Lower leg skin (tissue), 4 donors: ENCODE data around the gene CCDC149. TPM values are rescaled to one million over a fixed set of nuclear protein-coding genes. Genes with fewer than 3 reads are reported as not detected.

Experiments
- DNase-seq, 2 donors: peaks; one replicate each; pipeline ENCODE4 v3.0.0-alpha.2; 2019; ENCODE audit warnings: low spot score in 2 of 2
- H3K4me3 ChIP-seq: fragments of 200-600 bp; sonication (generic); 2 replicates; pipeline ENCODE4 v1.5.1; 2017; ENCODE audit warnings: mild to moderate bottlenecking, low read depth; ENCODE audit not compliant: poor library complexity, severe bottlenecking
- POLR2A ChIP-seq, 2 donors: fragments of 450-650 bp; IDR thresholded peaks; one replicate each; pipeline ENCODE4 v1.6.1; 2016 to 2017; ENCODE audit warnings: antibody characterized with exemption in 2 of 2, mild to moderate bottlenecking in 1 of 2, moderate library complexity in 1 of 2
- WGBS, 2 donors: methylation state at CpG; one replicate each; pipeline ENCODE4 v1.1.5; 2018; 5-methylcytosine and 5-hydroxymethylcytosine counted together
- intact Hi-C: fragments of 100-400 bp; cut with DNase I; formaldehyde crosslinking; loops from one replicate; pipeline ENCODE4 v1.15.0; 2023; ENCODE audit warnings: low total_unique reads
- total RNA-seq, 4 donors: library from RNA; depleted of rRNA; stranded (reverse); fragments of >200 nt; gene quantifications; one replicate each; pipeline ENCODE4 v1.1.0, GENCODE V29; 2016
- TF ChIP-seq, protein P1 (sequence below), 3 donors: fragments of 450-650 bp; IDR thresholded peaks; one replicate each; pipeline ENCODE4 v1.5.1; 2016; ENCODE audit warnings: antibody characterized with exemption in 3 of 3, mild to moderate bottlenecking in 3 of 3, moderate library complexity in 2 of 3

CCDC149 gene
- total RNA-seq, 4 donors from 2014 or later = 6.2 to 12.5 (median 11.2) TPM

DNA sequence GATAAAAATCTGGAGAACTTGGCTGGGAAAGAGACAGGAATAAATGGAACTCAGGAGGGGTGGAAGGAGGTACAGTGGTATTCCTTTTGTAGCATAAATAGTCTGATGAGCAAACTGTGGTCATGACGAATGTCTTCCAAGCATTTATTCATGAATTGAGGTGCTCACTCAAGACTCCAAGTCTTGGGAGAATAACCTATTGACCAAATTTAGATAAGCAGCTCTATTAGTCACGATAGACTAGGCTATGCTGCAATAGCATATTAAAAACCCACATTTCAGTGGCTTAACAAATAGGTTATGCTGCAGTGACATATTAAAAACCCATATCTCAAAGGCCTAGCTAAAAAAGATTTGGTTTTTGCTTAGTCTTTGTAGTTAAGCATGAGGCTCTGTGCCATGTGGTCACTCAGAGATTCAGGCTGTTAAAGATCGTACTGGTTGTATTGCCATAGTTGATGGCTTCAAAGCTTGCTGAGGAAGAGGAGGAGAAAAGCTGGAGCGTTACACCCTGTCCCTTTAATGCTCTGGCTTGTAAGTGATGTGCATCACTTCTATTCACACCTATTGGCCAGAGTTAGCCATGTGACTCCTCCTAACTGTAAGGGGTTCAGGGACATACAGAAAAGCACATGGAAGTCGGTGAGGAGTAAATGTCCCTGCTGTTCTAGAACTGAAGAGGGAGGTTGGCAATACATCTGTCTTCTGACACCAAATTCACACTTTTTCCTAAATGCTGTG lies 24.5 kb upstream of the CCDC149 start:
- intact Hi-C loops = no loop called here
- WGBS, 2 donors = 80 to 92% methylated on average over 5 of the region's 5 CpGs
- TF ChIP-seq, protein P1, sequence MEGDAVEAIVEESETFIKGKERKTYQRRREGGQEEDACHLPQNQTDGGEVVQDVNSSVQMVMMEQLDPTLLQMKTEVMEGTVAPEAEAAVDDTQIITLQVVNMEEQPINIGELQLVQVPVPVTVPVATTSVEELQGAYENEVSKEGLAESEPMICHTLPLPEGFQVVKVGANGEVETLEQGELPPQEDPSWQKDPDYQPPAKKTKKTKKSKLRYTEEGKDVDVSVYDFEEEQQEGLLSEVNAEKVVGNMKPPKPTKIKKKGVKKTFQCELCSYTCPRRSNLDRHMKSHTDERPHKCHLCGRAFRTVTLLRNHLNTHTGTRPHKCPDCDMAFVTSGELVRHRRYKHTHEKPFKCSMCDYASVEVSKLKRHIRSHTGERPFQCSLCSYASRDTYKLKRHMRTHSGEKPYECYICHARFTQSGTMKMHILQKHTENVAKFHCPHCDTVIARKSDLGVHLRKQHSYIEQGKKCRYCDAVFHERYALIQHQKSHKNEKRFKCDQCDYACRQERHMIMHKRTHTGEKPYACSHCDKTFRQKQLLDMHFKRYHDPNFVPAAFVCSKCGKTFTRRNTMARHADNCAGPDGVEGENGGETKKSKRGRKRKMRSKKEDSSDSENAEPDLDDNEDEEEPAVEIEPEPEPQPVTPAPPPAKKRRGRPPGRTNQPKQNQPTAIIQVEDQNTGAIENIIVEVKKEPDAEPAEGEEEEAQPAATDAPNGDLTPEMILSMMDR (IDR thresholded peaks at IDR 0.05) = no peak
- no peak for TF ChIP-seq POLR2A (IDR thresholded peaks at IDR 0.05)
- no peak overlapping the region for H3K4me3 ChIP-seq
- DNase-seq = no peak

DNA sequence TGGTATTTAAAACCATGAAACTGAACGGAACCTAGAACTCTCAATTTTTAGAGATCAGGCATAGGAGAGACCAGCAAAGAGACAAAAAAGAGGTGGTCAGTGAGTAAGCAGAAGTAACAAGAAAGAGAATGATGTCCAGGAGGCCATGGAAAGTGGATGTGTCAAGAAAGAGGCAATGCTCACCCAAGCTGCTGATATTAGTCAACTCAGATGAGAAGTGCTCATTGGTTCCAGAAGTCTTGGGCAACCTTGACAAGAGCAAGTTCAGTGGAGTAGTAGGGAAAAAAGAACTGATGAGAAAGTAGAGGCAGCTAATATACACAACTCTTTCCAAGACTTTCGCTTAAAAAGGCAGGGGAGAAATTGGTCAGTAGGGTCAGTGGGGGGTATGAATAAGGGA lies 23.0 kb upstream of the CCDC149 start:
- WGBS, 2 donors = 92 to 96% methylated on average over 2 of the region's 2 CpGs
- DNase-seq = no peak
- intact Hi-C loops = no loop called here
- TF ChIP-seq, protein P1 (IDR thresholded peaks at IDR 0.05) = no peak
- TF ChIP-seq POLR2A (IDR thresholded peaks at IDR 0.05) = no peak
- no peak overlapping the region for H3K4me3 ChIP-seq

DNA sequence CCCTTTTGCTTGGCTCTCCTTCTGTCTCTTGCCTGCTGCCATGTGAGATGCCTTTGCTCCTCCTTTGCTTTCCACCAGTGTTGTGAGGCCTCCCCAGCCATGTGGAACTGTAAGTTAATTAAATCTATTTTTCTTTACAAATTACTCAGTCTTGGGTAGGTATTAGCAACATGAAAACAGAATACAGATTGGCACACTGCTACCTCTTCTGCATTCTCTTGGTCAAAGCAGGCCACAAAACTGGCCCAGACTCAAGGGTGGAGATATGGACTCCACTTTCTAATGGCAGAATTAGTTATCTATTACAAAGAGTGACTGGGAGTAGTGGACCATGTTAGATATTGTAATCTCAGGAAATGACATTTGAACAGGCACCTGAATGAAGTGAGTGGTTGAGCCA lies 21.5 kb upstream of the CCDC149 start:
- intact Hi-C loops = no loop called here
- no peak overlapping the region for H3K4me3 ChIP-seq
- no peak for DNase-seq
- no peak for TF ChIP-seq POLR2A (IDR thresholded peaks at IDR 0.05)
- TF ChIP-seq, protein P1 (IDR thresholded peaks at IDR 0.05) = no peak

DNA sequence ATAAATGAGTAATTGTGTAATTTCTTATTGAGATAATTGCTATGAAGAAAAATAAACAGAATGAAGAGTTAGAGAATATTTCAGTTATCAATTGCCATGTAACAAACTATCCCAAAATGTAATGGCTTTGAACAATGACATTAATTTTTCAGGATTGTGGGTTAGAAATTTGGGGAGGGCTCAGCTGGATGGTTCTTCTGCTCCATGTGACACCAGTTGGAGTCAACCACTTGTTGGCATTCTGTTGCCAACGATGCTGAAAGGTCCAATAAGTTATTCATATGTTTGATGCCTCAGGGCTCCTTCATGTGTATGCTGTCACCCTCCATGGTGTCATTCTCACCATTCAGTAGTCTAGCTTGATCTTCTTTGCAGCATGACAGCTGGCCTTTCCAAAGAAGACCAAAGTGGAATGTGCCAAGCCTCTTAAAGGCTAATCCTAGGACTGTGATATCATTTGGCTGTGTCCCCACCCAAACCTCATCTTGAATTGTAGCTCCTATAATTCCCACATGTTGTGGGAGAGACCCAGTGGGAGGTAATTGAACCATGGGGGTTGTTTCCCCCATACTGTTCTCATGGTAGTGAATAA lies 20.9 kb upstream of the CCDC149 start:
- no peak overlapping the region for H3K4me3 ChIP-seq
- TF ChIP-seq, protein P1 (IDR thresholded peaks at IDR 0.05) = no peak
- no peak for TF ChIP-seq POLR2A (IDR thresholded peaks at IDR 0.05)
- DNase-seq = no peak
- intact Hi-C loops = no loop called here
- 58 to 75% methylated on average over 1 of the region's 1 CpG for WGBS, 2 donors

DNA sequence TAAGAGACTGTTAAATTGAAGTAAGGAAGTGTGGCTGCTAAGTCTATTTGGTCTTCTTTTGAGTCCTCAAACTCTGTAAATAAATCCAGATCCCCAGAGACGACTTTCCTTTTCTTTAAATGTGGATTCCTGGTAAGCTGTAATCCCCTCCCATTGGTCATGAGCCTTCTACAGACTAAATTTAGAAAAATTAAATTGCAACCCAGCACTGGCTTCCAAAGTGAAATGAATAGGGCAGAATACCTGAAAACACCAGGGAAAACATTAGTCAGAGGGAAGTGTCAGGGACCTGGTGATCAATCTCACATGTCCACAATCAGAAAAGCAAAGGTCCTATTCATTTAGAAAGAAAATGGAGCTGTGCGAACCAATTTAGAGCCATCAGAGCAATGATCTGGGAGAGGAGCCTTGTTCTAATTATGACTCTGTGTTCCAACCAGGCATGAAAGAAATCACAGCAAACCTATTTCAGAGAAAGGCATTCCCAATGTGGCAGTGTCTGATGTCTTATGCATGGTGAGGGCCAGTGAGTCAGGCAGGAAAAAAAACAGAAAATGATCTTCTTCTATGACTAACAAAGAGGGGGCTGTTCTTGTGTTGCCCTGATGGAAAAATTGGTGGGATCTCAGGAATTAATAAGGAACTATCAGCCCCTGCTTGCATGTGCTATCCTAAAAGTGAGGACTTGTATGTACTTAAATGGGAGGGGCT lies 19.8 kb upstream of the CCDC149 start:
- no peak for DNase-seq
- H3K4me3 ChIP-seq = no peak overlapping the region
- intact Hi-C loops = no loop called here
- TF ChIP-seq POLR2A (IDR thresholded peaks at IDR 0.05) = no peak
- TF ChIP-seq, protein P1 (IDR thresholded peaks at IDR 0.05) = no peak
- 54 to 63% methylated on average over 2 of the region's 2 CpGs for WGBS, 2 donors
